Measurements from ENCODE around the gene PIGQ. TPM values are rescaled to one million over a fixed set of nuclear protein-coding genes. Genes with fewer than 3 reads are reported as not detected.

The PIGQ gene
- total and polyA plus RNA-seq, 2 of the 8 experiments (the other 6 are each of a cell fraction or from before 2014, with no cell fraction given) = 36.0 to 49.2 TPM

DNA sequence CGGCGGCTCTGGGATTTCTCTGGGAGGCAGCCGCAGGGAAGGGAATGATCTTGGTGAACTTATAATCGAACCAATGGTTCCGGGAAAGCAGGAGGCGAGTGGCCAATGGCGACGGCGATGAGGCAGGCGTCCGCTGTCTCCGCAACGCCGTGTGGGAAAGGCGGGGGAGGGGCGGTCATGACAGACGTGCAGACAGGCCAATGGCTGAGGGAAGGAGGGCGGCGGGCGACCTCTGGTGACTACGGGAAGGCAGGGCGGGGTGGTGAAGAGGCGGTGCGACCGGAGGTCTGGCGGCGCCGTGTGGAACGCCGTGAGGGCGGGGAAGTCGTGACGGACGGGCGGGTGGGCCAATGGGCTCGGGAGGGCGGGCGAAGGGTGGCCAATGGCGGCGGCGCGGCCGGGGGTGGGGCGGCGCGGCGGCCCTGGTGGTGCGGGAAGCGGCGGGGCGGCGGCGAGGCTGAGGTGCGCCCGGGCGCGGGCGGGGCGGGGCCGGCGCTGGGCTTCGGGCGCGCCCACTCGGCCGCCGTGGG is 20.0 kb downstream of the PIGQ start, which contains the start of gene RAB40C (continued):
- no peak for TF ChIP-seq CTBP2 (IDR thresholded peaks at IDR 0.05; ENCODE audit: borderline replicate concordance, insufficient read depth, insufficient read length, low read length)
- TF ChIP-seq SP1 (IDR thresholded peaks at IDR 0.05; ENCODE audit: low read depth, low read length) = peak; percentile 92
- TF ChIP-seq MAFK (IDR thresholded peaks at IDR 0.05; ENCODE audit: low read depth, low read length) = no peak
- TF ChIP-seq PHF8 (conservative IDR thresholded peaks at IDR 0.05; ENCODE audit: low read depth, low read length) = no peak
- no peak for TF ChIP-seq USF2 (IDR thresholded peaks at IDR 0.05; ENCODE audit: low read length)
- no peak for TF ChIP-seq EZH2 (IDR thresholded peaks at IDR 0.05; ENCODE audit: low read depth, low read length, severe bottlenecking)
- no peak for TF ChIP-seq POU5F1 (IDR thresholded peaks at IDR 0.05; ENCODE audit: low read depth, low read length)
- no peak for TF ChIP-seq CBX8 (IDR thresholded peaks at IDR 0.05; ENCODE audit: borderline replicate concordance, low read depth, low read length)

All from H1 (cell line).